ENCODE measurements around the gene SLC25A13. TPM values are rescaled to one million over a fixed set of nuclear protein-coding genes. Genes with fewer than 3 reads are reported as not detected.

SLC25A13 gene
- total and polyA plus RNA-seq, 2 of the 4 experiments (the other 2 are of a cell fraction), result 7.4 to 11.7 TPM

- dilution Hi-C loops (cut with HindIII; ENCODE audit: low sequenced_read_pairs, unreplicated experiment) (no loop called here), intact Hi-C loops (cut with micrococcal nuclease) (no loop called here), in situ Hi-C loops (cut with MboI; ENCODE audit: low sequenced_read_pairs) (no loop called here)
- Histone ChIP-seq H3K27me3 (ENCODE audit: control insufficient read depth, insufficient read depth, low read length) (no peaks in the 10 kb centered on the region), H3K4me2 (ENCODE audit: low read depth, low read length) (no peak overlapping the region), H3K9ac (ENCODE audit: low read depth, low read length) (no peak overlapping the region), H3K79me1 (ENCODE audit: low read depth in 1 of 2, low read length in 2 of 2) (peaks cover 7 to 11% of the 10 kb centered on the region in 2 experiments; a peak in 2 of 4 replicates), H3K9me3 (ENCODE audit: control insufficient read depth, insufficient read depth, low read length) (no peaks in the 10 kb centered on the region), H2AFZ (replicated peaks; ENCODE audit: low read length, poor library complexity) (no peak overlapping the region), H3K4me3 (ENCODE audit: insufficient read depth, low read depth, low read length) (no peak overlapping the region), H4K91ac (ENCODE audit: insufficient read depth, low read depth, low read length) (no peak overlapping the region), H4K8ac (ENCODE audit: low read depth in 2 of 2, low read length in 2 of 2) (no peak overlapping the region), H3K36me3 (ENCODE audit: control insufficient read depth, insufficient read depth, low read length) (no peaks in the 10 kb centered on the region), H3K27ac (ENCODE audit: insufficient read depth, low read length) (no peak overlapping the region), H3K9me1 (ENCODE audit: insufficient read depth, low read length) (0 out of 2 replicates have a peak, but pooled peaks cover 3% of the 10 kb centered on the region), H2AK5ac (ENCODE audit: low read depth, low read length) (no peak overlapping the region), H2BK5ac (ENCODE audit: low read depth, low read length, poor library complexity, severe bottlenecking) (no peak overlapping the region), H2BK15ac (ENCODE audit: low read depth, low read length) (no peak overlapping the region), H2BK120ac (ENCODE audit: low read depth, low read length) (no peak overlapping the region), H3K56ac (ENCODE audit: extremely low read depth, insufficient read depth, low read length) (no peak overlapping the region), H3K23ac (ENCODE audit: low read depth, low read length) (no peak overlapping the region), H4K5ac (ENCODE audit: low read depth, low read length) (no peak overlapping the region), H3K4me1 (ENCODE audit: control insufficient read depth, insufficient read depth, low read length) (no peaks in the 10 kb centered on the region), H3K14ac (replicated peaks; ENCODE audit: low read depth, low read length) (no peak overlapping the region), H2BK20ac (ENCODE audit: low read depth, low read length) (no peak overlapping the region), H3K4ac (ENCODE audit: low read depth, low read length) (no peak overlapping the region), H4K20me1 (ENCODE audit: insufficient read depth, low read length) (no peaks in the 10 kb centered on the region), H3K18ac (ENCODE audit: low read depth, low read length) (no peak overlapping the region), H2AK9ac (replicated peaks; ENCODE audit: low read depth, low read length, poor library complexity) (no peak overlapping the region)
- DNase-seq (no peak), ATAC-seq (ENCODE audit: low read depth) (no peak)
- ChIA-PET CTCF (no interaction called here), POLR2A (ENCODE audit: unreplicated experiment) (no interaction called here)
- no TSS peak for BruUV-seq (replicated peaks)
- no CpG with 5 or more reads among the region's 2 CpGs for WGBS, 2 experiments (ENCODE audit: extremely low coverage in 2 of 2, insufficient read length in 1 of 2)
- TF ChIP-seq CHD1 (IDR thresholded peaks at IDR 0.05; ENCODE audit: low read depth, low read length), result no peak
- TF ChIP-seq RAD21 (IDR thresholded peaks at IDR 0.05; ENCODE audit: low read length), result no peak
Observed at GRCh38 chr7:96248405-96248804, 73.5 kb downstream of the SLC25A13 start.

Data from IMR-90 (cell line).